ENCODE data around the gene AXDND1. TPM values are rescaled to one million over a fixed set of nuclear protein-coding genes. Genes with fewer than 3 reads are reported as not detected.
"Not testable (repeated sequence)": the region's sequence is repeated elsewhere in the genome, so short reads cannot be mapped to it uniquely, and the experiment has no call there.

The AXDND1 gene
- polyA plus RNA-seq, 1 donor: not detected

- DNase-seq (ENCODE audit: low read depth): no peak
These were observed 476 bp downstream of the AXDND1 start for GRCh38 chr1:179366093-179366800.

- DNase-seq (ENCODE audit: low read depth): peak; percentile 38
These were observed 4.1 kb downstream of the AXDND1 start for GRCh38 chr1:179369751-179370341.

GRCh38 chr1:179372160-179372559, 6.4 kb downstream of the AXDND1 start:
- DNase-seq (ENCODE audit: low read depth): no peak

GRCh38 chr1:179376223-179376622, 10.5 kb downstream of the AXDND1 start:
- no peak for DNase-seq (ENCODE audit: low read depth)

- no peak for DNase-seq (ENCODE audit: low read depth)
These were observed 14.5 kb downstream of the AXDND1 start for GRCh38 chr1:179380299-179380698.

GRCh38 chr1:179384027-179384426, 18.3 kb downstream of the AXDND1 start:
- DNase-seq (ENCODE audit: low read depth): no peak

- DNase-seq (ENCODE audit: low read depth): no peak
These were observed 19.7 kb downstream of the AXDND1 start for GRCh38 chr1:179385510-179385909.

GRCh38 chr1:179393721-179394120, 27.9 kb downstream of the AXDND1 start:
- no peak for DNase-seq (ENCODE audit: low read depth)

GRCh38 chr1:179399399-179399798, 33.6 kb downstream of the AXDND1 start:
- not testable (repeated sequence) for DNase-seq (ENCODE audit: low read depth)

- not testable (repeated sequence) for DNase-seq (ENCODE audit: low read depth)
These were observed 52.0 kb downstream of the AXDND1 start for GRCh38 chr1:179417760-179418159.

GRCh38 chr1:179418706-179419105, 52.9 kb downstream of the AXDND1 start:
- DNase-seq (ENCODE audit: low read depth): not testable (repeated sequence)

- no peak for DNase-seq (ENCODE audit: low read depth)
These were observed 58.8 kb downstream of the AXDND1 start for GRCh38 chr1:179424610-179425009.

GRCh38 chr1:179425186-179425585, 59.4 kb downstream of the AXDND1 start:
- DNase-seq (ENCODE audit: low read depth): no peak

GRCh38 chr1:179437171-179437570, 71.4 kb downstream of the AXDND1 start:
- DNase-seq (ENCODE audit: low read depth): no peak

GRCh38 chr1:179439646-179440045, 73.9 kb downstream of the AXDND1 start:
- not testable (repeated sequence) for DNase-seq (ENCODE audit: low read depth)

- DNase-seq (ENCODE audit: low read depth): not testable (repeated sequence)
These were observed 74.5 kb downstream of the AXDND1 start for GRCh38 chr1:179440301-179440700.

- no peak for DNase-seq (ENCODE audit: low read depth)
These were observed 75.2 kb downstream of the AXDND1 start for GRCh38 chr1:179440971-179441370.

- no peak for DNase-seq (ENCODE audit: low read depth)
These were observed 75.7 kb downstream of the AXDND1 start for GRCh38 chr1:179441501-179441900.

- not testable (repeated sequence) for DNase-seq (ENCODE audit: low read depth)
These were observed 77.1 kb downstream of the AXDND1 start for GRCh38 chr1:179442846-179443245.

GRCh38 chr1:179445593-179445992, 79.8 kb downstream of the AXDND1 start:
- DNase-seq (ENCODE audit: low read depth): no peak

GRCh38 chr1:179447489-179447888, 81.7 kb downstream of the AXDND1 start:
- DNase-seq (ENCODE audit: low read depth): no peak

- DNase-seq (ENCODE audit: low read depth): no peak
These were observed 82.8 kb downstream of the AXDND1 start for GRCh38 chr1:179448437-179449149.

Measured in forelimb muscle (tissue), 1 donor.